Femur (tissue), 1 donor: Measurements from ENCODE around the gene ITGB8.
"Not testable (repeated sequence)": the region's sequence is repeated elsewhere in the genome, so short reads cannot be mapped to it uniquely, and the experiment has no call there.

Experiments used
- DNase-seq: peaks from one replicate; pipeline ENCODE4 v3.0.0-alpha.2; 2017

ITGB8 gene

GRCh38 chr7:20388084-20388483, 57.4 kb downstream of the ITGB8 start:
- no peak for DNase-seq

GRCh38 chr7:20389192-20389591, 58.5 kb downstream of the ITGB8 start:
- not testable (repeated sequence) for DNase-seq

- no peak for DNase-seq
Measured at GRCh38 chr7:20393021-20393610, 62.4 kb downstream of the ITGB8 start.

GRCh38 chr7:20393616-20394015, 62.9 kb downstream of the ITGB8 start:
- no peak for DNase-seq

GRCh38 chr7:20394284-20394683, 63.6 kb downstream of the ITGB8 start:
- no peak for DNase-seq

GRCh38 chr7:20395104-20395503, 64.4 kb downstream of the ITGB8 start:
- no peak for DNase-seq

GRCh38 chr7:20395511-20395910, 64.8 kb downstream of the ITGB8 start:
- no peak for DNase-seq

- DNase-seq: no peak
Measured at GRCh38 chr7:20399521-20399920, 68.8 kb downstream of the ITGB8 start.

- DNase-seq: peak; percentile 41
Measured at GRCh38 chr7:20401861-20402746, 71.4 kb downstream of the ITGB8 start.

GRCh38 chr7:20402747-20403230, 72.1 kb downstream of the ITGB8 start:
- DNase-seq: no peak

- peak; percentile 80 for DNase-seq
Measured at GRCh38 chr7:20403331-20403730, 72.6 kb downstream of the ITGB8 start.

GRCh38 chr7:20404320-20404719, 73.6 kb downstream of the ITGB8 start:
- no peak for DNase-seq

GRCh38 chr7:20407585-20408466, 77.1 kb downstream of the ITGB8 start:
- no peak for DNase-seq

GRCh38 chr7:20408467-20408826, 77.7 kb downstream of the ITGB8 start:
- no peak for DNase-seq

- no peak for DNase-seq
Measured at GRCh38 chr7:20409961-20410360, 79.3 kb downstream of the ITGB8 start.

- no peak for DNase-seq
Measured at GRCh38 chr7:20411372-20411771, 80.7 kb downstream of the ITGB8 start.

- DNase-seq: no peak
Measured at GRCh38 chr7:20412032-20412431, 81.3 kb downstream of the ITGB8 start.

- DNase-seq: no peak
Measured at GRCh38 chr7:20417260-20417659, 86.6 kb downstream of the ITGB8 start.

- no peak for DNase-seq
Measured at GRCh38 chr7:20417675-20418382, 87.1 kb downstream of the ITGB8 start.

GRCh38 chr7:20424500-20424899, 93.8 kb downstream of the ITGB8 start:
- DNase-seq: no peak

GRCh38 chr7:20430664-20431063, 100.0 kb downstream of the ITGB8 start:
- no peak for DNase-seq

- no peak for DNase-seq
Measured at GRCh38 chr7:20431146-20431545, 100.4 kb downstream of the ITGB8 start.

- DNase-seq: no peak
Measured at GRCh38 chr7:20432071-20432470, 101.4 kb downstream of the ITGB8 start.
